Activated gamma-delta T cell (primary cell): Measurements from ENCODE around the gene ZNF821.
"Not testable (repeated sequence)": the region's sequence is repeated elsewhere in the genome, so short reads cannot be mapped to it uniquely, and the experiment has no call there.

ENCODE experiments used
- DNase-seq: peaks from one replicate; lab custom pipeline; 2025; lab: John Stamatoyannopoulos, UW

Gene ZNF821

GRCh38 chr16:71902656-71903365 lies 18.8 kb upstream of the ZNF821 start:
- DNase-seq = no peak

- no peak for DNase-seq
These were observed 15.2 kb upstream of the ZNF821 start for GRCh38 chr16:71899171-71899570.

- no peak for DNase-seq
These were observed 12.9 kb upstream of the ZNF821 start for GRCh38 chr16:71896764-71897368.

GRCh38 chr16:71895679-71896365 lies 11.8 kb upstream of the ZNF821 start:
- DNase-seq = peak; percentile 38

GRCh38 chr16:71894921-71895678 lies 11.1 kb upstream of the ZNF821 start, which contains the start of gene IST1:
Gene IST1, plus strand, starts transcription at chr16:71895531. Its CDS starts 20,110 bp downstream, at chr16:71915641.
- peak; percentile 96 for DNase-seq

- DNase-seq = no peak
These were observed 10.4 kb upstream of the ZNF821 start for GRCh38 chr16:71894229-71894920.

- no peak for DNase-seq
These were observed 9.9 kb upstream of the ZNF821 start for GRCh38 chr16:71893888-71894228.

- no peak for DNase-seq
These were observed 5.2 kb upstream of the ZNF821 start for GRCh38 chr16:71889147-71889546.

GRCh38 chr16:71885261-71885650 lies 1.3 kb upstream of the ZNF821 start:
- DNase-seq = no peak

- DNase-seq = peak; percentile 37
These were observed 674 bp downstream of the ZNF821 start for GRCh38 chr16:71883168-71883848.

GRCh38 chr16:71882505-71883167 lies 1.3 kb downstream of the ZNF821 start:
- DNase-seq = no peak

- DNase-seq = no peak
These were observed 3.8 kb downstream of the ZNF821 start for GRCh38 chr16:71880176-71880575.

- no peak for DNase-seq
These were observed 5.1 kb downstream of the ZNF821 start for GRCh38 chr16:71878911-71879310.

GRCh38 chr16:71873199-71873598 lies 10.8 kb downstream of the ZNF821 start:
- DNase-seq = no peak

- DNase-seq = no peak
These were observed 13.2 kb downstream of the ZNF821 start for GRCh38 chr16:71870818-71871217.

GRCh38 chr16:71869089-71869488 lies 14.9 kb downstream of the ZNF821 start:
- no peak for DNase-seq

GRCh38 chr16:71867939-71868338 lies 16.0 kb downstream of the ZNF821 start:
- DNase-seq = no peak

- not testable (repeated sequence) for DNase-seq
These were observed 16.8 kb downstream of the ZNF821 start for GRCh38 chr16:71867175-71867574.

GRCh38 chr16:71865173-71865863 lies 18.7 kb downstream of the ZNF821 start:
- DNase-seq = no peak

GRCh38 chr16:71863995-71864394 lies 20.0 kb downstream of the ZNF821 start:
- no peak for DNase-seq
